HG02610 (cell line): Measurements from ENCODE around the gene PRDM16.

ENCODE experiments used
- ATAC-seq: cut with Tn5 transposase; IDR thresholded peaks from one replicate; pipeline ENCODE4 v1.9.1; 2021; ENCODE audit warnings: mild to moderate bottlenecking, moderate library complexity; ENCODE audit not compliant: unreplicated experiment

Gene PRDM16

GRCh38 chr1:3219005-3219790, 150.2 kb downstream of the PRDM16 start:
- ATAC-seq: no peak

- ATAC-seq: no peak
Observed at GRCh38 chr1:3219791-3220467, 150.9 kb downstream of the PRDM16 start.

GRCh38 chr1:3221112-3222041, 152.4 kb downstream of the PRDM16 start:
- no peak for ATAC-seq

- ATAC-seq: no peak
Observed at GRCh38 chr1:3222042-3222692, 153.2 kb downstream of the PRDM16 start.

- no peak for ATAC-seq
Observed at GRCh38 chr1:3225661-3226060, 156.7 kb downstream of the PRDM16 start.

GRCh38 chr1:3226191-3226590, 157.2 kb downstream of the PRDM16 start:
- no peak for ATAC-seq

- ATAC-seq: no peak
Observed at GRCh38 chr1:3226701-3227350, 157.8 kb downstream of the PRDM16 start.

GRCh38 chr1:3227351-3227704, 158.3 kb downstream of the PRDM16 start:
- no peak for ATAC-seq

- no peak for ATAC-seq
Observed at GRCh38 chr1:3227893-3228292, 158.9 kb downstream of the PRDM16 start.

GRCh38 chr1:3229081-3229725, 160.2 kb downstream of the PRDM16 start:
- ATAC-seq: no peak

GRCh38 chr1:3230553-3230952, 161.6 kb downstream of the PRDM16 start:
- no peak for ATAC-seq

GRCh38 chr1:3231245-3231644, 162.2 kb downstream of the PRDM16 start:
- no peak for ATAC-seq

GRCh38 chr1:3231826-3232225, 162.8 kb downstream of the PRDM16 start:
- no peak for ATAC-seq

GRCh38 chr1:3233031-3233430, 164.0 kb downstream of the PRDM16 start:
- no peak for ATAC-seq

GRCh38 chr1:3233551-3233950, 164.5 kb downstream of the PRDM16 start:
- no peak for ATAC-seq

GRCh38 chr1:3234281-3234680, 165.3 kb downstream of the PRDM16 start:
- ATAC-seq: no peak

- ATAC-seq: no peak
Observed at GRCh38 chr1:3234956-3235355, 166.0 kb downstream of the PRDM16 start.

GRCh38 chr1:3235496-3235895, 166.5 kb downstream of the PRDM16 start:
- no peak for ATAC-seq

- no peak for ATAC-seq
Observed at GRCh38 chr1:3236361-3236760, 167.4 kb downstream of the PRDM16 start.

- no peak for ATAC-seq
Observed at GRCh38 chr1:3236955-3237354, 168.0 kb downstream of the PRDM16 start.
